GM21576 (cell line): Measurements from ENCODE around the gene TLR9.

ENCODE experiments used
- ATAC-seq: cut with Tn5 transposase; IDR thresholded peaks from one replicate; pipeline ENCODE4 v1.9.1; 2021; ENCODE audit warnings: mild to moderate bottlenecking, moderate library complexity; ENCODE audit not compliant: unreplicated experiment

The TLR9 gene

GRCh38 chr3:52218454-52218853 is 7.0 kb downstream of the TLR9 start:
- no peak for ATAC-seq

- ATAC-seq: no peak
These were observed 7.4 kb downstream of the TLR9 start for GRCh38 chr3:52218026-52218425.

GRCh38 chr3:52217409-52217805 is 8.0 kb downstream of the TLR9 start:
- ATAC-seq: no peak

GRCh38 chr3:52216585-52217408 is 8.6 kb downstream of the TLR9 start:
- no peak for ATAC-seq

GRCh38 chr3:52215351-52215750 is 10.1 kb downstream of the TLR9 start:
- ATAC-seq: no peak

- ATAC-seq: no peak
These were observed 11.5 kb downstream of the TLR9 start for GRCh38 chr3:52213901-52214300.

- no peak for ATAC-seq
These were observed 12.4 kb downstream of the TLR9 start for GRCh38 chr3:52213005-52213404.

- no peak for ATAC-seq
These were observed 14.1 kb downstream of the TLR9 start for GRCh38 chr3:52211268-52211891.

- no peak for ATAC-seq
These were observed 14.8 kb downstream of the TLR9 start for GRCh38 chr3:52210550-52211046.

GRCh38 chr3:52210037-52210436 is 15.4 kb downstream of the TLR9 start:
- no peak for ATAC-seq

- ATAC-seq: no peak
These were observed 16.9 kb downstream of the TLR9 start for GRCh38 chr3:52208556-52208955.

- ATAC-seq: no peak
These were observed 19.6 kb downstream of the TLR9 start for GRCh38 chr3:52205727-52206372.

- no peak for ATAC-seq
These were observed 20.9 kb downstream of the TLR9 start for GRCh38 chr3:52204337-52205073.

- no peak for ATAC-seq
These were observed 21.7 kb downstream of the TLR9 start for GRCh38 chr3:52203701-52204100.

- ATAC-seq: no peak
These were observed 22.9 kb downstream of the TLR9 start for GRCh38 chr3:52202384-52203077.

GRCh38 chr3:52200981-52201679 is 24.3 kb downstream of the TLR9 start:
- ATAC-seq: no peak

GRCh38 chr3:52198643-52199608 is 26.5 kb downstream of the TLR9 start:
- ATAC-seq: no peak

GRCh38 chr3:52197842-52198625 is 27.4 kb downstream of the TLR9 start, which contains the start of gene ALAS1:
TSS of gene ALAS1 (plus strand) at chr3:52198160. CDS start at chr3:52199242, 1,082 bp downstream.
- peak; percentile 84 for ATAC-seq
